HG03064 (cell line): Measurements from ENCODE around the gene PDXP.
A peak's percentile ranks its signal among the peaks of the same experiment; 100 is the strongest.

Experiments used
- ATAC-seq: cut with Tn5 transposase; IDR thresholded peaks from one replicate; pipeline ENCODE4 v1.9.1; 2021; ENCODE audit warnings: low read depth; ENCODE audit not compliant: unreplicated experiment

PDXP gene

DNA sequence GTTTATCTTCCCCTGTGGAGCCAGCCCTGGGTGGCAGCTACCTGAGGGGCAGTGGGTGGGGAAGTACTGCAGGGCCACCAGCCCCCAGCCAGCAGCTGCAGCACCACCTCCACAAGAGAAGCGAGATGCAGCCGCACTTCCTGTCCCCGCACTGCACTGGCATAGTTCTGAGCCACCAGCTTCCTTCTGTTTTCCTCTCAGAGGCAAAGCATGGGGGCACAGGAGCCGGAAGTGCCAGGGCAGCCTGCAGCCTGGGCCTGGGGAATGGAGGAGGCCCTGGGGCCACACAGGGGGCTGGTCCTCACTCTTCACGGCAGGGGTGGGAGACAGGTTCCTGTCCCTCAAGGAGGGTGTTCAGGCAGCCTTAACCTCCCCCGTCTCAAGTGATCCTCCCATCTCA is 31.0 kb upstream of the PDXP start:
- no peak for ATAC-seq

DNA sequence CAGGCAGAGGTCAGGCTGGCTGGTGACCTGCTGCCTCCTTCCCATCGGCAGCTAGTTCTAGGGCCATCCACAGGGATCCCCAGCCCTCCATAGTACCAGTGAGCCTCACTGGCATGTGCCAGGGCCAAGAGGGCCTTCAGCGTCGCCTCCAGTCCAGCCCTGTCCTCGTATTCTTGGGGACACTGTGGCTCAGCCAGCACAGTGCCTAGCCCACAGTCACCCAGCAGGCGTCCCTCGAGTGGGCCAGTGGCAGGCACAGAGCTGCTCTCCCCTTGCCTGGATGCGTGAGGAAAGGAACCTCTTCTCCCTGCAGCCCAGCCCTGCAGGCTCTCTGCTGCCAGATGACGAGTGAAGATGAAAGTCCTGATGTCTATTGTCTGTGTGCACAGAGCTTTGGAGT is 29.7 kb upstream of the PDXP start:
- ATAC-seq = no peak

DNA sequence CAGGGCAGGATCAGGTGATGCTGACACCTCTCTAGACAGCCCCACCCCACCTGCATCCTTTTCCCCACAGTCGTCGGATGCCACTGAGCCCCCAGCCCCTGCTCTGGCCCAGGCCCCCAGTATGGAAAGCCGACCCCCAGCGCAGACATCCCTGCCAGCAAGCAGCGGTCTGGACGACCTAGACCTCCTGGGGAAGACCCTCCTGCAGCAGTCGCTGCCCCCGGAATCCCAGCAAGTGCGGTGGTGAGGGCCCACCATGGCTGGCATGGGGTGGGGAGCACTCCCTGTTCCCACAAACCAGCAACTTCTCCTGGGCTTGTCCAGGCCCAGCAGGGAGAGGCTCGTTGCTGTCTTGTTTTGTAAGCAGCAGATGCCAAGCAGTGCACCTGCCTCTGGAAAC is 28.6 kb upstream of the PDXP start:
- no peak for ATAC-seq

GRCh38 chr22:37630839-37631435 is 27.6 kb upstream of the PDXP start:
- ATAC-seq = no peak

DNA sequence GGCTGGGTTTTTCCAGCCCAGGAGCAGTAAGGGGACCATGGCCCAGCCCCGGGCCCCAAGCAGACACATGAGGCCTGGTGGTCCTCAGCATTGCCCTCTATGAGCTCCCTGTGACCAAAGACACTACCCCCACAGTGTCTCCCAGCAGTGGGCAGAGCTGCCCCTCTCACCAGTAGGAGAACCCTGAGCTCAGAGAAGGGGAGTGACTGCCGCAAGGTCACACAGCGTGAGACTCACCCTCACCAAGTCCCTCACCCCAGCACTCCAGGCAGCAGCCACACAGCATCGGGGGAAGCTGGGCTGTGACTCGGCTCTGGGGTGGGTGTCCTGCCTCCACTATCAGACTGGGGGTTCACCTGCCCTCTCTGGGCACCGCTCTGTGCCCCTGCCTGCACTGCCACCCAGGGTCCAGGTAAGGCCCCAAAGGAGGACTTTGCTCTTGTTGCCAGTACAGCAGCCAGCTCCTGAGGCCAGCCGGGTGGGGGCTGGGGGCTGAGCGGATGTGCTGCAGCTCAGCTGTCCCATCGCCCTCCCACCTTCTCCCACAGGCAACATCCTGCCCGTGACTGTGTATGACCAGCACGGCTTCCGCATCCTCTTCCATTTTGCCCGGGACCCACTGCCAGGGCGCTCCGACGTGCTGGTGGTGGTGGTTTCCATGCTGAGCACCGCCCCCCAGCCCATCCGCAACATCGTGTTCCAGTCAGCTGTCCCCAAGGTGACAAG is 26.9 kb upstream of the PDXP start:
- no peak for ATAC-seq

- ATAC-seq = no peak
These were observed 26.1 kb upstream of the PDXP start for GRCh38 chr22:37632174-37633088.

- ATAC-seq = peak; percentile 41
These were observed 25.4 kb upstream of the PDXP start for GRCh38 chr22:37633089-37633624.

GRCh38 chr22:37633625-37634416 is 24.7 kb upstream of the PDXP start:
- ATAC-seq = peak; percentile 40

GRCh38 chr22:37634417-37634924 is 24.1 kb upstream of the PDXP start:
- no peak for ATAC-seq

GRCh38 chr22:37635157-37635556 is 23.4 kb upstream of the PDXP start:
- no peak for ATAC-seq

- no peak for ATAC-seq
These were observed 22.2 kb upstream of the PDXP start for GRCh38 chr22:37636186-37636948.

DNA sequence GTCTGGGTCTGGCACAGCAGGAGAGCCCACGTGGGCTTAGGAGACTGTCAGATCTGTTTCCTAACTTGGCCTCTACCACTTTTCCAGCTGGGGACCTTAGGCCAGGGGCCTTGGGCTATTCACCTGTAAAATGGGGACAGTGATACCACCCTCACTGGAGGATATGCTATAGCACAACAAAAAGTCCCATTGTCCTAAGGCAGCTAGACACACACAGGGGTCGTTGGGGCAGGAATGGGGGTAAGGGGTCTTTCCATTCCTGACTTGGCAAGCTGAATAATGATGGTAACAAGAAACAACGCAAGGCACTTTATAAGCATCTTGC is 21.6 kb upstream of the PDXP start:
- no peak for ATAC-seq

GRCh38 chr22:37638391-37639069 is 20.0 kb upstream of the PDXP start:
- no peak for ATAC-seq

DNA sequence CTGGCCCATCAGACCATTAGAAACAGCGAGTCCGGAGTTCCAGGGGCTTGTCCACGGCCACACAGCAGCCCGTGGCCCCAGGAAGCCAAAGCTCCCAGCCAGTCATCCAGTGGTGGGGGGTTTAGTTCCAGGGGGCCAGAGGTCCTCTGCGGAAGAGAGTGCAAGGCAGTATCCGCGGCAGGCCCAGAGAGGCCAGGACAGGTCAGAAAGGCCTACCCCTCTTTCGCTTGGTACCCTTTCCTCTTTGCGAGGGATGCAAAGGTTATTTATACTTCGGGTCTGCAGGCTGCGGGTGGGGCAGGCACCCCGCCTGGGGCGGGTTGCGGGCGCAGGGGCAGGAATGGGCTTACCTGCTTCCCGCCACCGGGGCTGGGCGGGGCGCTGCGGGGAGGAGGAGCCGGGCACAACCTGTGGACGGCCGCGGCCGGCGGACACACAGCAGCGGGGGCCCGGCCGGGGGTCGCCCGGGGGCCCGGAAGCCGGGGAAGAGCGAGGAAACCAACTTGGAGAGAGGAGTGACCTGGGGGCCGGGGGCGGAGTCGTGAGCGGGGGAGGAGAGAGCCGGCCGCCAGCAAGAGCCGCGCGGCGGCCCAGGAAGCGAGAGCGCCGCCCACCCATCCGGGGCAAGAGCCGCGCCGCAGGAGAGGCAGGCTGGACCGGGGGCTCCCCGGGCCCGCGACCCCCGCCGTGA is 19.3 kb upstream of the PDXP start, which contains the start of gene SH3BP1:
TSS of gene SH3BP1 (plus strand) at position 600 of the 691 bp plus-strand sequence. CDS start 119 bp downstream, outside the sequence.
- ATAC-seq = no peak

GRCh38 chr22:37639771-37640590 is 18.5 kb upstream of the PDXP start:
- no peak for ATAC-seq

GRCh38 chr22:37640591-37641560 is 17.6 kb upstream of the PDXP start:
- ATAC-seq = no peak
